ENCODE data around the gene NALCN.

The NALCN gene

DNA sequence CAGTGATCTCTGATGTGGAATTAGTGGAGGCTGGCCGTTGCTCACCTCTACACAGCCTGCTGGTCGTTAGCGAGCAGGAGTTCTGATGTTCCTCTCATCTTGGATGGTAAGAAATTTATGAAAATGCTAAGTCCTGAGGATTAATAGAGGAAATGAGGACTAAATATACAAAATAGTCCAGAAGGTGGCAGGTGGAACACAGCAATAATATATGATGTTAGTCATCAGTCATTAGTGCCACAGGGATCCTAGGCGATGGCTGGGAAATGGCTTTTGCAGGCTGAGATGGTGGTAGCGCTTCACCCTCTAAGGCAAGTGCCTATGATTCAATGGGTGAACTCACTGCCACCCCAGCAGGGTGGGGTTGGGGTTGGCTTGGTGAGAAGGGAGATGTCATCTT lies 403.1 kb downstream of the NALCN start:
- no peak for DNase-seq

DNA sequence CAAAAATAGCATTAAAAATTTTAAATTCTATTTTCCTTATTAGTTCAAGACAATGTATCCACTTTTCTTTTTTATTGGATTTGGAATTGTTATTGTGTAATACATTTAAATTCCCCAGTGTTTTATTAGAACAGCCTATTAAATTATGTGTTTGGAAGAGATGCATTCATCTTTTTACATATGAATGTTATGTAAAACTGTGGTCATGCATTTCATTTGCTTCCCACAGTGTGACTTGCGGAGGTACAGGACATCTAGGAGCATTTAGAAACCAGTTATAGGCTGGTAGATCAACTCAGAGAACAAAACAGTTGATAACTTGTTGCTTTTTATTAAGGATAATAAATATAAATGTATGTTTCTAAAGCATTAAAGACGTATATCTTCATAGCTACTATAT lies 406.2 kb downstream of the NALCN start:
- no peak for DNase-seq

DNA sequence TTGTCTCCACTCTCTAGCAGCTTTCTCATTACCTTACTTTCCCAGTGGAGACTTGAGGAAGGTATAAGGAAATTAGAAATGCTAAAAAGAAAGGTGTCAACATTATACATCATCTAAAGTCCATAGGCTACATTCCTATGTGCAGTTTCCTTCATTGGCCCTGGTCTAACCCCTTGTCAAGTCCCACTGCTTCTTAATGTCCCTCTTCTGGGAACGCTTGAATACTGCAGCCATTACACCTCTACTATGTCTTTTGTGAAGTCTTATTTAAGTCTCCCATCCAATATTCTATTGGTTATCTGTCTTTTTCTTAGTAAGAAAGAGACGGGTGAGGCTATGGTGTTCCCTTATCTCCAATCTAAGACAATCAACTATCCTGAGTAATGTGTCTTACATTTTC lies 409.1 kb downstream of the NALCN start:
- no peak for DNase-seq

All from activated CD4-positive, alpha-beta T cell treated with anti-CD3 and anti-CD28 coated beads, Interleukin-2, amount 50 U/mL, for 4 hours (primary cell).